Right lobe of liver (tissue), 4 donors: ENCODE measurements around the gene SERPINB10.

ENCODE experiments used
- POLR2A ChIP-seq: fragments of 450-650 bp; IDR thresholded peaks from one replicate; pipeline ENCODE4 v1.6.1; 2017; ENCODE audit warnings: antibody characterized with exemption, mild to moderate bottlenecking
- TF ChIP-seq, protein P1 (sequence below), 4 donors: fragments of 200-600 bp in 3 of 4; fragments of 450-650 bp in 1 of 4; IDR thresholded peaks; one replicate each; pipeline versions ENCODE4 v1.5.1 to v1.8.0; 2016 to 2022; ENCODE audit warnings: antibody characterized with exemption in 4 of 4, mild to moderate bottlenecking in 2 of 4
- donor health status: DM: no; HTN: no; CAD: no.
- donor health status: DM: no; HTN: no; CAD: no.
- donor health status: DM: no; HTN: yes; CAD: no.

DNA sequence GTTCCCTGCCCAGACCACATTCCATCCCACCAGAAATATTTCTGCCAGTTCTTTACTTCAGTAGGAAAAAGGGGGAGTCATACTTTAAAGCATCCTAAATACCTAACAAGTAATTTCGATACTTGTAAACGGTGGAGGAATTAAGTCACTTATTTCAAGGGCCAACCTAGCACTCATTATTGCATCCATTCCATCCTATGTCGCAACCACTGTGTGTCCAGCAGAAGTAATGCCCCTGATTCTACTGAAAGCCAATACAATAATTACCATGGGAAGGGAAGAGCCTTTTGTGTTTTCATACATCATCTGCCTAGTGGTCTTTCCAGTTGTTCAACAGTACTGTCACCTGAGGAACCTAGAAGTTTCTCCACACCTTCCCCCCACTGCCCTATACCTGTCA lies 74.6 kb downstream of the SERPINB10 start:
- TF ChIP-seq, protein P1, sequence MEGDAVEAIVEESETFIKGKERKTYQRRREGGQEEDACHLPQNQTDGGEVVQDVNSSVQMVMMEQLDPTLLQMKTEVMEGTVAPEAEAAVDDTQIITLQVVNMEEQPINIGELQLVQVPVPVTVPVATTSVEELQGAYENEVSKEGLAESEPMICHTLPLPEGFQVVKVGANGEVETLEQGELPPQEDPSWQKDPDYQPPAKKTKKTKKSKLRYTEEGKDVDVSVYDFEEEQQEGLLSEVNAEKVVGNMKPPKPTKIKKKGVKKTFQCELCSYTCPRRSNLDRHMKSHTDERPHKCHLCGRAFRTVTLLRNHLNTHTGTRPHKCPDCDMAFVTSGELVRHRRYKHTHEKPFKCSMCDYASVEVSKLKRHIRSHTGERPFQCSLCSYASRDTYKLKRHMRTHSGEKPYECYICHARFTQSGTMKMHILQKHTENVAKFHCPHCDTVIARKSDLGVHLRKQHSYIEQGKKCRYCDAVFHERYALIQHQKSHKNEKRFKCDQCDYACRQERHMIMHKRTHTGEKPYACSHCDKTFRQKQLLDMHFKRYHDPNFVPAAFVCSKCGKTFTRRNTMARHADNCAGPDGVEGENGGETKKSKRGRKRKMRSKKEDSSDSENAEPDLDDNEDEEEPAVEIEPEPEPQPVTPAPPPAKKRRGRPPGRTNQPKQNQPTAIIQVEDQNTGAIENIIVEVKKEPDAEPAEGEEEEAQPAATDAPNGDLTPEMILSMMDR (IDR thresholded peaks at IDR 0.05), result no peak
- TF ChIP-seq POLR2A, result no peak
